ENCODE data around the gene RHD.
"Not testable (repeated sequence)": the region's sequence is repeated elsewhere in the genome, so short reads cannot be mapped to it uniquely, and the experiment has no call there.

RHD gene

DNA sequence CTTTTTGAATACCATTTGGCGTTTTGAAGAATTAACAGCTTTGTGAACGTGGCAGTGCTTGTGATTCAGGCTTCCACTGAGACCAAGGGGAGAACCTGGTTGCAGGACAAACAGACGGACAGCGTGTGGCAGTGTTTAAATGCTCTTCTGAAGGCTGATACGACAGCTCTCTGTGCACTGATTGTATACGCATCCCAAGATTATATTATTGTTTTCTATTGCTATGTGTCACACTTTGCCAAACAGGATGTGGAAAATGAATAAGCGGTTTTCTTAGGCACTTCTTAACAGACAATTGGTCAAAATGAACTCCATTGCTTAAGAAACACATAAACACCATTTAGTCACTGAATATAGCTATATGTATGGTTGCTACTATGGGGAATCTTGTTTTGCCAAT lies 12.5 kb upstream of the RHD start:
- DNase-seq: not testable (repeated sequence)

DNA sequence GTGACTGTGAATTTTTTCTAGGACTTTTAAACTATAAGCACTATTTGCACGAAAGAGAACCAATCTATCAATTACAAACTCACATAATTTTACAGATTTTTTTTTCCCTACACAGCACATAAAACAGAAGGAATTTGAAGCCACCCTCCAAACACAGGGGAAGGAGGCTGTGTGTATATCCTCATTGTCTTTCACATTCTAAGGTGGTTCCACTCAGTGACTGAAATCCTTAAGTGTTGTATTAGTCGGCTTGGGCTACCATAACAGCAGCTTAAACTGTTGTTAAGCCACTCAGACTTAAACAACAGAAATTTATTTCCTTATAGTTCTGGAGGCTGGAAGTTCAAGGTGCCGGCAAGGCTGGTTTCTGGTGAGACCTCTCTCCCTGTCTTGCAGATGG lies 12.0 kb upstream of the RHD start:
- not testable (repeated sequence) for DNase-seq

DNA sequence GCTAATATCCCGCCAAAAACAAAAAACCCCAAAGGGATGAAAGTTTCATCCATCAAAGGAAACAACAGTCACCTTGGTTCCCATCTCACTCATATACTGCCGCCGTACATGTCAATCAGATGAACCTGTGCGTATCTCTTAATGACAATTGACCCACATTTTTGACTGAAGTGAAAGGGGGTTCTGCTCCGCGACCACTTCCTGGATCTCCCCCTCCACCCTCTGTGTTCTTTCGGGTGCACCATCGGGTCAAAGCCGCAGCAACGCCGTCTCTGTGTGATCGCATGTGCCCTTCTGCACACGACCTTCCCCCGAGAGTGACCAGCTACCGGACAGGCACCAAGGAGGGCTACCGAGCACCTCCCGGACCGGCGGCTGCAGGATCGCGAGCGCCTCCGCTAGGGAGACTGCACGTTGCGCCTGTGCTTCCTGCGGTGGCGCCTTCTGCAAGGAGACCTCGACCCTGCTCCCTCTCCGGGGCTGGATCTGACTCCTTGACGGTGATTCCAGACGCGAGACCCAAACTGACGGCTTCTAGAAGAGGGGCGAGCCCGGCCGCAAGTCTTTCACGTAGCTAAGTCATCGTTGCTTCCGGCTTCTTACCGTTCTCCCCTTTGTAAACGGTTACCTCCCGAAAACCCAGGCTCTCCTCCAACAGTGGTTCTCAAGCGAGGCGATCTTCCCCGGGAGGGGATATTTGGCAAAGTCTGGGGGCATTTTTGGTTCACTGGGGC lies 5.6 kb upstream of the RHD start:
- not testable (repeated sequence) for DNase-seq

GRCh38 chr1:25267288-25268142 lies 4.8 kb upstream of the RHD start:
- DNase-seq: peak; percentile 44

- not testable (repeated sequence) for DNase-seq
These were observed 4.1 kb upstream of the RHD start for GRCh38 chr1:25268143-25268760.

DNA sequence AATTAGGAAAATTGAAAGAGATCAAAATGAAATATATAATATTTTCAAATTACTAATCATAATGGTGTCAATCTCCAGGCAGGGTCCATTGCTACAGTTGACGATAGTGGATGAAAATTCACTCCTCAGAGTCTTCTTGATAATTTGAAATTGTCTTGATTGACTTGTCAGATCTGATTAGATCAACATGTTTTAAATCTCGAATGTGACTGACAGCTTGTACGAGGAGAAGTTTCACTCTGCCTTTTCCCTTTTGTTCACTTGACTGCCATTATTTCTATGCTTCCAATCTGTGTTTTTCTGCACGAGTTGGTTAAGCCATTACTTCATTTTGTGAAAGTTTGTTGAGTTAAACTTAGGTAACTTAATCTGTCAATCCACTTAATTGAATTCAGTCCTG lies 3.3 kb downstream of the RHD start:
- DNase-seq: not testable (repeated sequence)

DNA sequence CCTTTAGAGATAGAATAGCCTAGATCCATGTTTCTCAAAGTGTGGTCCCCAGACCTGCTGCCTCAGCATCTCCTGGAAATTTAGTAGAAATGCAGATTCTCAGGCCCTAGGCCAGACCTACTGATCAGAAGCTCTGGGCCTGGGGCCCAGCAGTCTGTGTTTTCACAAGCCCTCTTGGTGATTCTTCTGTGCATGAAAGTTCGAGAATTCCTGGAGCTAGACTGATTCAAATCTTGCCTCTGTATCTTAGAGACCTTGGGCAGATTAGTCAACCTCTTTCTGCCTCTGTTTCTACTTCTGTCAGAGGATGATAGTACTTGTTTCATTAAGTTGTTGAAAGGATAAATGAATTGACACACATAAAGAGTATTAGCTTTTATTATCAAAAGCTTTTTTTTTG lies 5.0 kb downstream of the RHD start:
- DNase-seq: not testable (repeated sequence)

- not testable (repeated sequence) for DNase-seq
These were observed 6.0 kb downstream of the RHD start for GRCh38 chr1:25278358-25278757.

GRCh38 chr1:25278790-25279189 lies 6.5 kb downstream of the RHD start:
- not testable (repeated sequence) for DNase-seq

DNA sequence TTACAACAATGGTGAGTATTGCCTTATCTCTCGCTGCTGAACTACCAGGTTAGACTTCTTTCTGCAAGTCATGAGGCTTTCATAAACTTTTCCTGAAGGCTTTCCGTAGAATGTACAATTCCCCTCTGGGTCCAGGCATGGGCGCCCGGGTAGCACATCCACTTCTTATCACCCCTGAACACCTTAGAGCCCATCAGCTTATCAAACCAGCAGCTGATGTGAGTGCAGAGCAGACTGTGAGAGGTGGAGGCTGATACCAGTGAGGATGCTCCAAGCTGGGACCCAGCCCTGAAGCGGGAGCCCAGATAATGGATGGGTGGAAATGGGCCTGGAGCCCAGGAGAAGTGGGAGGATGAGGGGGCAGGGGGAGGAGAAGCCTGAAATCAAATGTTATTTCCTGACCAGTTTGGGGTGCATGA lies 7.4 kb downstream of the RHD start:
- not testable (repeated sequence) for DNase-seq

DNA sequence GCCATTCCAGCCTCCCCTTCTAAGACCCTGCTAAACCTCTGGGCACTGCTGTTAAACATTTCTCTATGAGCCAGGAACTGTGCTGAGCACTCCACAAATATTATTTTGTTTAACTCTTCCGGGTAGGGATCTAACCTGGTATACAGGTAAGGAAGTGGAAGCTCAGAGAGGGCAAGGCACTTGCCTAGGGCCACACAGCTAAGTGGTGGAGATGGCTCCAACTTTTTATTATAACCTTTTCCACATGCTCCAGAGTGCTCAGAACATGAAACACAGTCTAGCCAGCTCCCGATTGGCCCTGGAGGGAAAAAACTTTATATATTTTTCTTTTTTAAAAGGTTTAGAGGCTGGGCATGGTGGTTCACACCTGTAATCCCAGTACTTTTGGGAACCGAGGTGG lies 13.6 kb downstream of the RHD start:
- not testable (repeated sequence) for DNase-seq

GRCh38 chr1:25287164-25287563 lies 14.9 kb downstream of the RHD start:
- DNase-seq: not testable (repeated sequence)

DNA sequence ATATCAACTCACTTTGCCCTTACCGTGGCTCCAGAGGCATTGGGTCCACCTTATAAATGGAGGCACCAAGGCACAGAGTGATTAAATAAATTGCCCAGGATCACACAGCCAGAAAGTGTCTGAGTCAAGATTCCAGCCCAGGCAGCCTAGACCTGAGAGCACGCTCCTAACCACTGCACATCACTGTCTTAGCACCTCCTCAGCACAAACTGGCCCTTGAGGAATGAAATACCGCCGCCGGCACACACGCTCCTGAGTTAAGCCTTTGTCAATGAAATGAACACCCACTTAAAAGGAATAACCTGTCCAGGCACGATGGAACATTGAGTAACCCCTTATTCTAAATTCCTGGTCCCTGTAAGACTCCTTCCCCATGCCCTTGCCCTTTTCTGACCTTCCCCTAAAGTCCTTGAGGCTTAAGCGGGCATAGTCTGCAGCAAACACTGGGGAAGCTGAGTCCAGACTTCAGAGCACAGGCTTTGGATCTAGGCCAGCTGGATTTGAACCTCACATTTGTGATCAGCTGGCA lies 16.3 kb downstream of the RHD start:
- not testable (repeated sequence) for DNase-seq

DNA sequence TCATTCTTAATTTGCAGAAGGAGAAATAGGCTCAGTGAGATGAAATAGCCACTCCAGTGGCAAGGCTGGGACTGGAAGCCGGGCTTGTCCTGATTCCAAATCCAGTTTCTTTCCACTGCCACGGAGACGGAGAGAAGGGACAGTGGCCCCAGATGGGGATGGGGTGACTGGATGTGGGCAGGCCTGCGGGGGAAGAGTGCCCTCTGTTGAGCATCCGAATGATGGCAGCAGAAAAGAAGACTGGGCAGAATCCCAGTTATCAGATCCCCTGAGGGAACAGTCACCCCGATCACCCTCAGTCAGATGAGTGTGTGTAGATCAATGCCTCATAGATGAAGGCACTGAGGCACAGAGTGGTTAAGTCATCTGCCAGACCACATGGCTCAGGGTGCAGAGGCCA lies 17.7 kb downstream of the RHD start:
- DNase-seq: not testable (repeated sequence)

GRCh38 chr1:25293426-25293825 lies 21.1 kb downstream of the RHD start:
- DNase-seq: not testable (repeated sequence)

- DNase-seq: not testable (repeated sequence)
These were observed 22.8 kb downstream of the RHD start for GRCh38 chr1:25294889-25295826.

DNA sequence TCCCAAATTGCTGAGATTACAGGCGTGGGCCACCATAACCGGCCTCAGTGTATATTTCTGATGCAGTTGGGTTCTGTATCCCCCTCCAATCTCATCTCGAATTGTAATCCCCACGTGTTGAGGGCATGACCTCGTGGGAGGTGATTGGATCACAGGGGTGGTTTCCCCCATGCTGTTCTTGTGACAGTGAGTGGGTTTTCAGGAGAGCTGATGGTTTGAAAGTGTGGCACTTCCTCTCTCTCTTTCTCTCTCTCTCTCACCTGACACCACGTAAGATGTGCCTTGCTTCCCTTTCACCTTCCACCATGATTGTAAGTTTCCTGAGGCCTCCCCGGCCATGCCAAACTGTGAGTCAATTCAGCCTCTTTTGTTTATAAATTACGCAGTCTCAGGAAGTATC lies 24.2 kb downstream of the RHD start:
- DNase-seq: not testable (repeated sequence)

DNA sequence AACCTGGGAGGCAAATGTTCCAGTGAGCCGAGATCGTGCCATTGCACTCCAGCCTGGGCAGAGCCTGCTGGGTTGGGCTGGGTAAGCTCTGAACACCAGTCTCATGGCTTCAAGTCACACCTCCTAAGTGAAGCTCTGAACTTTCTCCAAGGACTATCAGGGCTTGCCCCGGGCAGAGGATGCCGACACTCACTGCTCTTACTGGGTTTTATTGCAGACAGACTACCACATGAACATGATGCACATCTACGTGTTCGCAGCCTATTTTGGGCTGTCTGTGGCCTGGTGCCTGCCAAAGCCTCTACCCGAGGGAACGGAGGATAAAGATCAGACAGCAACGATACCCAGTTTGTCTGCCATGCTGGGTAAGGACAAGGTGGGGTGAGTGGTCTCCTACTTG lies 28.4 kb downstream of the RHD start:
- DNase-seq: not testable (repeated sequence)

GRCh38 chr1:25302330-25302729 lies 30.0 kb downstream of the RHD start:
- DNase-seq: not testable (repeated sequence)

GRCh38 chr1:25304936-25305335 lies 32.6 kb downstream of the RHD start:
- not testable (repeated sequence) for DNase-seq

DNA sequence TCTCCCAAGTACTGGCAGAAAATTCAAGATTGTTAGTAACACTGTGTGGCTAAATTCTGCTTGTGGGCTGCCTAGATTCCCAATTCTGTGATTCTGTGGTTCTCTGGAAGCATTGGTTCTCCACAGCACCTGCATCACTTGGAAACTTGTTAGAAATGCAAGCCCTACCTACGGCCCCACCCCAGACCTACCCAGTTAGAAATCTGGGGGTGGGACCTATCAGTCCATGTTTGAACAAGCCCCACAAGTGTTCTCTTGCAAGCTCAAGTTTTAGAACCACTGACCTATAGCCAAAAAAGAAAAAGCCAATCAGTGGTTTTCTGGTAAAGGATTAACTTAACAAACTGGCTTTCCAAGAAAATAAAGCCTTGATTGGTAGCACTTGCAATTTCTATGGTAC lies 35.9 kb downstream of the RHD start:
- DNase-seq: not testable (repeated sequence)

DNA sequence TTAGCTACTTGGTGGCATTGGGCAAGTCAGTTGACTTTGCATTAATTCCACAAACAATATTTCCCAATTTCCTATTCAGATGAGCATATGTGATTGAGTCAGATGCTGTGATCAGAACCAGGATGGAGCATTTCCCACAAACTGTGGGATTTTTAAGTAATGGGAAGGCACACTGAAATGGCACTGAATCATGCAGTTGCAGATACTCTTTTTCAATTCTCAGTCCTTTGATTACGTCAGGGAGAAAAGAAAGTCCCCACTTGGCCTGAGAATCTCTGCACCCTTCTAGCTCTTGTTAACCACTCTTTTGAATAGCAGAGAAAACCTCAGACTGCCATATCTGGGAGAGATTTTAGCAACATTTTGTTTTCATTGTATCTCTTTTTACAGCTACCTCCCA lies 36.8 kb downstream of the RHD start:
- DNase-seq: not testable (repeated sequence)

Data from NCI-H226 (cell line).